Measurements from ENCODE around the gene PRKG1. TPM values are rescaled to one million over a fixed set of nuclear protein-coding genes. Genes with fewer than 3 reads are reported as not detected.

Gene PRKG1
- total and polyA plus RNA-seq, 2 of the 4 experiments (the other 2 are of a cell fraction): 3.5 to 18.3 TPM

DNA sequence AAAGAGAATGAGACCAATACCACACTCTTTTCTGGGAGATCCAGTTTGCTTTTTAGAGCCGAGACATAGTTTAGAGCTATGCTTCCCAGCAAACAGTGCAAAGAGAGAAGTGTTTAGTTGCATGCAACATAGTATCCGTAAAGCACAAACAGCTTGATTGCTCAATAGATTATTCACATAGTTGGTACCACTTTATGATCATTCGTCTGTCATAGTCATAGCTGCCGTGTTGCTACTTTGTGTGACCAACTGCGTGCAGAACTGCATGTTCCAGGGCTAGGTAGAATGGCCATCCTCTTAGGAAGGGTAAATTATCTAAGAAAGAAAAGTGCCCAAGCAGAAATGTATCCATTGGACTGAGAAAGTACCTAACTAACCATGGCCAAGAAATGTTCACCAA lies 1036.3 kb downstream of the PRKG1 start:
- Histone ChIP-seq H3K14ac (replicated peaks; ENCODE audit: low read depth, low read length) (no peak overlapping the region), H2BK5ac (ENCODE audit: low read depth, low read length, poor library complexity, severe bottlenecking) (no peak overlapping the region), H3K9ac (ENCODE audit: low read depth, low read length) (no peak overlapping the region), H2BK120ac (ENCODE audit: low read depth, low read length) (no peak overlapping the region), H2BK20ac (ENCODE audit: low read depth, low read length) (no peak overlapping the region), H4K5ac (ENCODE audit: low read depth, low read length) (no peak overlapping the region), H3K4me2 (ENCODE audit: low read depth, low read length) (no peak overlapping the region), H3K56ac (ENCODE audit: extremely low read depth, insufficient read depth, low read length) (no peak overlapping the region), H2AK5ac (ENCODE audit: low read depth, low read length) (no peak overlapping the region), H3K4me1 (ENCODE audit: control insufficient read depth, insufficient read depth, low read length) (peaks cover 3% of the 10 kb centered on the region), H3K36me3 (ENCODE audit: control insufficient read depth, insufficient read depth, low read length) (no peaks in the 10 kb centered on the region), H2BK15ac (ENCODE audit: low read depth, low read length) (no peak overlapping the region), H3K27ac (ENCODE audit: insufficient read depth, low read length) (no peak overlapping the region), H3K4me3 (ENCODE audit: insufficient read depth, low read depth, low read length) (no peak overlapping the region), H3K9me3 (ENCODE audit: control insufficient read depth, insufficient read depth, low read length) (no peaks in the 10 kb centered on the region), H3K79me1 (ENCODE audit: low read depth in 1 of 2, low read length in 2 of 2) (no peaks in the 10 kb centered on the region), H2AFZ (replicated peaks; ENCODE audit: low read length, poor library complexity) (no peak overlapping the region), H4K20me1 (ENCODE audit: insufficient read depth, low read length) (no peaks in the 10 kb centered on the region), H3K23ac (ENCODE audit: low read depth, low read length) (no peak overlapping the region), H3K27me3 (ENCODE audit: control insufficient read depth, insufficient read depth, low read length) (no peaks in the 10 kb centered on the region), H4K8ac (ENCODE audit: low read depth in 2 of 2, low read length in 2 of 2) (no peak overlapping the region), H2AK9ac (replicated peaks; ENCODE audit: low read depth, low read length, poor library complexity) (no peak overlapping the region), H3K4ac (ENCODE audit: low read depth, low read length) (no peak overlapping the region), H4K91ac (ENCODE audit: insufficient read depth, low read depth, low read length) (no peak overlapping the region), H3K9me1 (ENCODE audit: insufficient read depth, low read length) (no peaks in the 10 kb centered on the region), H3K18ac (ENCODE audit: low read depth, low read length) (no peak overlapping the region)
- in situ Hi-C loops (cut with MboI; ENCODE audit: low sequenced_read_pairs) (no loop called here), intact Hi-C loops (cut with micrococcal nuclease) (no loop called here), dilution Hi-C loops (cut with HindIII; ENCODE audit: low sequenced_read_pairs, unreplicated experiment) (no loop called here)
- TF ChIP-seq NFE2L2 (IDR thresholded peaks at IDR 0.05; ENCODE audit: low read depth, low read length) (no peak), CEBPB (IDR thresholded peaks at IDR 0.05; ENCODE audit: low read depth, low read length) (peak; percentile 74), RCOR1 (IDR thresholded peaks at IDR 0.05; ENCODE audit: insufficient replicate concordance, low read length) (no peak)
- POLR2A ChIA-PET (ENCODE audit: unreplicated experiment): no interaction called here
- no TSS peak for BruUV-seq (replicated peaks)
- no peak for DNase-seq
- WGBS, 2 experiments (ENCODE audit: extremely low coverage in 2 of 2, insufficient read length in 1 of 2): 60% methylated on average over 1 of the region's 5 CpGs; no CpG with 5 or more reads in 1 of the 2 experiments
- CTCF ChIA-PET: no interaction called here
- ATAC-seq (ENCODE audit: low read depth): peak; percentile 29
